Testis (tissue), 3 donors: ENCODE results near the gene TREX2. TPM values are rescaled to one million over a fixed set of nuclear protein-coding genes. Genes with fewer than 3 reads are reported as not detected.
A peak's percentile ranks its signal among the peaks of the same experiment; 100 is the strongest.

Experiments used
- DNase-seq: peaks from one replicate; pipeline ENCODE4 v3.0.0-alpha.2; 2019
- H3K27ac ChIP-seq, 2 donors: fragments of 200-600 bp; sonication (generic); one replicate each; pipeline ENCODE4 v1.5.1; 2019
- H3K27me3 ChIP-seq: fragments of 200-600 bp; sonication (generic); one replicate; pipeline ENCODE4 v1.5.1; 2019
- H3K36me3 ChIP-seq: fragments of 200-600 bp; sonication (generic); one replicate; pipeline ENCODE4 v1.5.1; 2017; ENCODE audit warnings: low read depth; ENCODE audit errors: missing control alignments
- H3K4me1 ChIP-seq: fragments of 200-600 bp; sonication (generic); one replicate; pipeline ENCODE4 v1.5.1; 2019
- H3K4me3 ChIP-seq, 2 donors: fragments of 200-600 bp; sonication (generic); one replicate each; pipeline ENCODE4 v1.5.1; 2017 to 2019
- H3K9me3 ChIP-seq: fragments of 200-600 bp; sonication (generic); one replicate; pipeline ENCODE4 v1.5.1; 2017
- POLR2A ChIP-seq: fragments of 450-650 bp; IDR thresholded peaks from one replicate; pipeline ENCODE4 v1.6.1; 2017; ENCODE audit warnings: antibody characterized with exemption, mild to moderate bottlenecking, moderate library complexity
- WGBS, 2 donors: methylation state at CpG; one replicate each; pipeline ENCODE4 v1.1.5; 2018; 5-methylcytosine and 5-hydroxymethylcytosine counted together
- intact Hi-C: fragments of 100-400 bp; cut with DNase I; formaldehyde crosslinking; loops from one replicate; pipeline ENCODE4 v1.15.1; 2023; ENCODE audit warnings: low total_unique reads
- polyA plus RNA-seq: library from polyadenylated mRNA; stranded (reverse); fragments of 350-450 nt; fragmentation: Illumina TruSeq; extraction: RNeasy Lipid Tissue Mini Kit (QIAGEN cat#74804); gene quantifications from one replicate; pipeline ENCODE4 v1.2.3, GENCODE V29; 2014; ENCODE audit warnings: low read depth, low replicate concordance; ENCODE audit not compliant: insufficient read depth
- total RNA-seq, 2 donors: library from RNA; depleted of rRNA; stranded (reverse); fragments of >200 nt; gene quantifications; one replicate each; pipeline ENCODE4 v1.2.3, GENCODE V29; 2016
- TF ChIP-seq, protein P1 (sequence below), 3 experiments: fragments of 450-650 bp in 2 of 3; fragments of 200-600 bp in 1 of 3; sonication (generic) in 1 of 3; IDR thresholded peaks; one replicate each; pipeline ENCODE4 v1.5.1; 2016 to 2019; ENCODE audit warnings: antibody characterized with exemption in 3 of 3, mild to moderate bottlenecking in 2 of 3, moderate library complexity in 1 of 3

The TREX2 gene
- total and polyA plus RNA-seq, 3 donors from 2014 or later: 0.51 to 7.5 (median 4.0) TPM

DNA sequence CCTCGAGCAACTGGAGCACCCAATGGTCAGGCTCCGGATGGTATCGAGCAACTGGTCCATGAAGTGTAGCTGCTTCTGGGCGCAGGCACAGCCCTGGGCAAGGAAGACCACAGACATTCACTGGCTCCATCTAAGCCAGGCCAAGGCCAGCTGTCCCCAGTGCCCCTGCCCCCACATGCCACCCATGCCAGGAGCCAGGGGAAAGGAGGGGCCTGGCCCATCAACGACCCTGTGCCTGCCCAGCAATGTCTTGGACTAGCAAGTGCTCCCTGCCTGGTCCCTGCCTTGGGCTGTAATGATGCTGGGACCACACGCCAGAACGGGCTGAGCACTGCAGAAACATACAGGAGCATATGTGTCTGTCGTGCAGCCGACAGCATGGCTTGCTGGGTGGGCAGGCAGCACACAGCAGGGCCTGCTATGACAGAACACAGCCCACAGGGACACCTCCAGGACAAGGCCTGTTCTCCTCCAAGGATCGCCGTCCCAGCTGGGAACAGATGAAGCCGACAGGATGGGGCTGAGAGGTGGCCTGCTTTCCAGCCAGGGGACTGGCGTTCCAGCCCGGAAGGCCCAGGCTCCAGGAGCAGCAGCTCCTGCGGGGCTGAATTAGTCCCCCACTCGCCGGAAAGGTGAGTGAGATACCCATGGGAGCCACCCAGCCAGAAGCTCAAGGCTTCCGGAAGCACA is 11.4 kb upstream of the TREX2 start:
- WGBS, 2 donors: 93% methylated on average over 12 of the region's 18 CpGs; no CpG with 5 or more reads in 1 of the 2 donors
- Histone ChIP-seq H3K4me3 (no peak overlapping the region), H3K27ac (no peak overlapping the region), H3K9me3 (no peaks in the 10 kb centered on the region), H3K36me3 (no peaks in the 10 kb centered on the region), H3K27me3 (no peaks in the 10 kb centered on the region), H3K4me1 (no peaks in the 10 kb centered on the region)
- no peak for DNase-seq
- intact Hi-C loops: no loop called here
- TF ChIP-seq POLR2A: no peak
- TF ChIP-seq, protein P1, sequence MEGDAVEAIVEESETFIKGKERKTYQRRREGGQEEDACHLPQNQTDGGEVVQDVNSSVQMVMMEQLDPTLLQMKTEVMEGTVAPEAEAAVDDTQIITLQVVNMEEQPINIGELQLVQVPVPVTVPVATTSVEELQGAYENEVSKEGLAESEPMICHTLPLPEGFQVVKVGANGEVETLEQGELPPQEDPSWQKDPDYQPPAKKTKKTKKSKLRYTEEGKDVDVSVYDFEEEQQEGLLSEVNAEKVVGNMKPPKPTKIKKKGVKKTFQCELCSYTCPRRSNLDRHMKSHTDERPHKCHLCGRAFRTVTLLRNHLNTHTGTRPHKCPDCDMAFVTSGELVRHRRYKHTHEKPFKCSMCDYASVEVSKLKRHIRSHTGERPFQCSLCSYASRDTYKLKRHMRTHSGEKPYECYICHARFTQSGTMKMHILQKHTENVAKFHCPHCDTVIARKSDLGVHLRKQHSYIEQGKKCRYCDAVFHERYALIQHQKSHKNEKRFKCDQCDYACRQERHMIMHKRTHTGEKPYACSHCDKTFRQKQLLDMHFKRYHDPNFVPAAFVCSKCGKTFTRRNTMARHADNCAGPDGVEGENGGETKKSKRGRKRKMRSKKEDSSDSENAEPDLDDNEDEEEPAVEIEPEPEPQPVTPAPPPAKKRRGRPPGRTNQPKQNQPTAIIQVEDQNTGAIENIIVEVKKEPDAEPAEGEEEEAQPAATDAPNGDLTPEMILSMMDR (IDR thresholded peaks at IDR 0.05): no peak

DNA sequence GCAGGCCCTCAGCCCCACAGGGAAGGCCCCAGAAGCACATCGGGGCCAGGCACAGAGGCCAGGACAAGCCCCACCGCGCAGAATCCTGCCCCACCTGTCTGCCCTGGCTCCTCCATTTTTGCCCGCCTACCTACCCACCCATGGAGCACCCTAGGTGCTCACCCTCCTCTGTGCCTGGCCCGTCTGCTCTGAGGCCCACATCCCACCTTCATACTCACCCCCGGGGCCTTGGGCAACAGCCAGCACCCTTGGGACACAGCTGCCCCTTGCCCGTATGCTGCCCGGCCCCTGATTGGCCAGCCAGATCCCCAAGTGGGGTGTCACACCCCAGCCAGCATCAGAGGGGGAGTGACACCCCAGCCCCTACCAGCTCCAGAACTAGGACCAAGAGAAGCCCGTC is 10.8 kb upstream of the TREX2 start:
- DNase-seq: no peak
- H3K36me3 ChIP-seq: no peaks in the 10 kb centered on the region
- WGBS, 2 donors: 90% methylated on average over 9 of the region's 9 CpGs; no CpG with 5 or more reads in 1 of the 2 donors
- no peak for TF ChIP-seq POLR2A
- TF ChIP-seq, protein P1 (IDR thresholded peaks at IDR 0.05): no peak
- H3K4me1 ChIP-seq: no peaks in the 10 kb centered on the region
- no peak overlapping the region for H3K27ac ChIP-seq
- no peak overlapping the region for H3K4me3 ChIP-seq
- intact Hi-C loops: no loop called here
- no peaks in the 10 kb centered on the region for H3K27me3 ChIP-seq
- no peaks in the 10 kb centered on the region for H3K9me3 ChIP-seq

DNA sequence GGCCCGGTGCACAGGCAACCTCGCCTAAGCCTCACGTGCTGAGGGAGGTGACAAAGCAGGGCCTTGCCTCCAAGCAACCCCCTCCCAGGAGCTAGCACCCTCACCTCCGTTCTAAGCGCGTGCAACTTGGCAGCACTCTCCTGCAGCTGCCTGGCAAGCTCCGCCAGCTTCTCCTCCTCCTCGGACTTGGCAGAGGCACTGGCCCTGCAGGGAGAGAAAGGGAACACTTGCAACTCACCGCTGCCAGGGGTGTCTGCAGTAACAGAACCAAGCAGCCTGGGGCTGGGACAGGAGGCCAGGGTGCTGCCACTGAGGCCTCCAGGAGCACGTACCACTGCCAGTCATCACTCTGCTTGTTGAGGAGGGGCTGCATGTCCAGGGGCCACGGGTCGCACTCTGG is 10.3 kb upstream of the TREX2 start:
- no peak overlapping the region for H3K27ac ChIP-seq
- 77% methylated on average over 9 of the region's 12 CpGs; no CpG with 5 or more reads in 1 of the 2 donors for WGBS, 2 donors
- no peaks in the 10 kb centered on the region for H3K9me3 ChIP-seq
- H3K36me3 ChIP-seq: no peaks in the 10 kb centered on the region
- H3K4me3 ChIP-seq: no peak overlapping the region
- TF ChIP-seq POLR2A: no peak
- TF ChIP-seq, protein P1 (IDR thresholded peaks at IDR 0.05): no peak
- H3K4me1 ChIP-seq: no peaks in the 10 kb centered on the region
- no peaks in the 10 kb centered on the region for H3K27me3 ChIP-seq
- intact Hi-C loops: no loop called here
- peak; percentile 48 for DNase-seq

DNA sequence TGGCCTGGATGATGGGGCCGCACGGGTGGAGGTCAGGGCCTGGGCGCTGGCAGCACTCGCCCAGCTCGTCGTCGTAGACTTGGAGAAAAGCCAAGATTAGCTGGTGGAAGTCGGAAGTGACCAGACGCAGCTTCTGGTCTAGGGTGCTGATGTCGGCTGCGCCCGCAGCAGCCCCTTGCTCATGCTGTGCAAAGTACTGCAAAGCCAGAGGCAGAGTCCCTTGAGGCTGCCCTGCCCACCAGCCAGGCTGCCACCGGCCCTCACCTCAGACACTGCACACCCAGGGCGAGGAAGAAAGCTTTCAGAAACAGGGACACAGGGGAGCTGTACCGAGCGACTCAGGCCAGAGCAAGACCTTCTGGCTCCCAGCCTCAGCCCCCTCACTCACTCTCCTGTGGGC is 9.7 kb upstream of the TREX2 start:
- Histone ChIP-seq H3K4me3 (no peak overlapping the region), H3K9me3 (no peaks in the 10 kb centered on the region), H3K4me1 (no peaks in the 10 kb centered on the region), H3K27ac (no peak overlapping the region), H3K27me3 (no peaks in the 10 kb centered on the region), H3K36me3 (no peaks in the 10 kb centered on the region)
- WGBS, 2 donors: 84 to 90% methylated on average over 6 to 12 of the region's 16 CpGs
- DNase-seq: no peak
- intact Hi-C loops: no loop called here
- TF ChIP-seq POLR2A: no peak
- TF ChIP-seq, protein P1 (IDR thresholded peaks at IDR 0.05): no peak
